HG03521 (cell line): ENCODE data around the gene TPCN2.

Experiments
- ATAC-seq: cut with Tn5 transposase; IDR thresholded peaks from one replicate; pipeline ENCODE4 v1.9.1; 2021; ENCODE audit warnings: mild to moderate bottlenecking, moderate library complexity; ENCODE audit not compliant: unreplicated experiment

TPCN2 gene

GRCh38 chr11:69010361-69010891 lies 38.3 kb upstream of the TPCN2 start:
- no peak for ATAC-seq

GRCh38 chr11:69010964-69011623 lies 37.6 kb upstream of the TPCN2 start:
- no peak for ATAC-seq

DNA sequence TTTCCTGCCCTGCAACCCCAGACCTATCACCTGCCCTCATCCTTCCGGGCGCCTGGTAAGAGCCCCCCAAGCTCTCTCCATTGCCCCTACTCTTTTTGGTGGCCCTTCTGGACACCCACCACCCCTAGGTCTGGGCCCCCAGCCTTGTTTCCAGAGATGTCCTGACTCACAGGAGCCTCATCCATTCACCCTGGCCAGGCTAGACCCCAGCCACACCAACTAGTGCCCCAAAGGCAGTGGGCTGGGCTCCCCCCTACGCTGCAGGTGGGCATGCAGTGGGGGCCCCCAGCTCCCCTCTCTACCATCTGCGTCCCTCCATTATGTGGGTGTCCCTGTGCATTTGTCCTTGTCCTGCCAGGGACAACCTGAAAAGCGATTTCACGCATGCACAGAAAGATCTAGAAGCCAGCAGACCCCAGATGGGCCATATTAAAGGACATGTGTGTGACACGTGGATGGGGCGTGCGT lies 37.1 kb upstream of the TPCN2 start:
- ATAC-seq, result no peak

DNA sequence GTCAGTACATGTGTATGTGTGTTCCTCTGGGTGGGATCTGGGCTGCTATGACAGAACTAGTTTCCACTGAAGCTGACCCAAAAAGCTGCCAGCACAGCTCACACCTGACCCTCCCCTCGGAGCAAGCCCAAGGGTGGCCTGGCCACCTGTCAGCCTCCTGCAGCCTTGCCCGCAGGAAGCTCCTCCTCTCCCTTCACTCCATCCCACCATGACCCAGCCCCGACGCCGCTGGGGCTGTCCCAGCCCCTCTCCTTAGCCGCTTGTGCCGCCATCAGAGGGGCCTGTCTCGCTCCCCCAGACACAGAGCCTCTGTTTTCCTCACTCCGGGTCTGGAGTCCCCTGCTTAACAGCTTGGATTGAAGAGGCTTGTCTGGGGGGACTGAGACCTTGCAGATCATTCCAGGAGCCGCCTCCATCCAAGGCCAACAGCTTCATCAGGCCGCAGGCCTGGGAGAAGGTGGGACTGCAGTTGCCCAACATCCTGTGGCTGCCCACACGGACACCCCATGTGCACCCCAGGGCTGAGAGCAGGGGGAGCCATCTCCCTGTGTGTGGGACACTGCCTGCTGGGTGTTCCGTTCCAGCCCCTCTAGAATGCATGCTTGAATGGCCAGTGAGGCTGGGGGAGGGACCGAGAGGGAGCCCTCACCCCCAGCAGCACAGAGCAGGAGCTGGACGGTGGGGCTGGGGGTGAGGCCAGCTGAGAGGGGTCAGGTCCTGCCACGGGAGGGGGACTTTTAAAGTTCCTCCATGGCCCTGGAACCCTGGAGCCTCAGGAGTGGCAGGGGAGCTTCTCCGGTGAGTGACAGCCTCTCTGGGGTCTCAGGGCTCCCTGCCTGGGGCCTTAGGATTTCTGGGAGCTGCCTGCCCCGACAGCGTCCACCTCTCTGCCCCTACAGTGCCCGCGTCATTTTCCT lies 36.4 kb upstream of the TPCN2 start:
- ATAC-seq, result no peak

DNA sequence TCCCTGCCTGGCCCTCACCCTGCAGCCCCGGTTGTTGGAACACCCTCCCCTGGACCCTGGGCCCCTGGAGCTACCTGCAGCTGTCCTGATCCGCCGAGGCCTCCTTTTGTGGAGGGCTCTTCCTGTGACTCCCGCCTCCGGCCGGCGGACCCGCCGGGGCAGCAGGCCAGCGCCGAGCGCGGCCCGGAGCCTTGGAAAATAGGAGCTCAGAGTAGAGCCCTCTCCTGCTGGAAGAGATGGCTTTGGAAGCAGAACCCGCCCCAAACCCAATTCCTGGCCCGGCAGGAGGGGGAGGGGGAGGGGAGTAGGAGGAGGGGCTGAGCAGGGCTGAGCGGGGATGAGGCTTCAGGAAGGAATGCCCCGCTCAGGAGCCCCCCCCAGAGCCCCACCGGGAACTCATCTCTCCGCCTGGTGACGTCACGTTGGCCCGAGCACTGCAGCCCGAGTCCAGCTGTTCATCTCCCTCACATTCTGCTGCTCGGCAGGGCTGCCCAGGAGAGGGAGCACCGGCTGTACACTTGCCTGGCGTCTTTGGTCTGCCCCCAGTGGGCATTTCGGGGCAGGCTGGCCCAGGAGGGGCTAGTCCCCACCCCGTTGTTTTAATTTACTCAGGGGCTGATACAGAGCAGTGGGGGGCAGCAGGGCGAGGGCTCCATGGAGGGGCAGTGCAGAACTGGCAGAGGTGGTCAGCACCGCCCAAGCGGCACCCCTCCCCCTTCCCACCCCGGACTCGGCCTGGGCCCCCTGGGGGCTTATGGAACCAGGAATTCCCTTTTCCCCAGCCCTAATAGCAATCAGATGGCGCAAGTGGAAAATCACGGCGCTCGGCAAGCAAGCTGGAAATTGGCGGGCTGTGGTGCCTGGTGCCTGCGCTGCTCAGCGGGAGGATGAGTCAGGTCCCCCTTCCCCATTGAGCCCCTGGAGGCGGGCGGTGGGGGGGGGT lies 35.5 kb upstream of the TPCN2 start, which contains the start of gene MRGPRF:
Gene MRGPRF (minus strand): TSS at position 238 of the 943 bp plus-strand sequence. CDS start 3,345 bp downstream, outside the sequence.
- no peak for ATAC-seq

DNA sequence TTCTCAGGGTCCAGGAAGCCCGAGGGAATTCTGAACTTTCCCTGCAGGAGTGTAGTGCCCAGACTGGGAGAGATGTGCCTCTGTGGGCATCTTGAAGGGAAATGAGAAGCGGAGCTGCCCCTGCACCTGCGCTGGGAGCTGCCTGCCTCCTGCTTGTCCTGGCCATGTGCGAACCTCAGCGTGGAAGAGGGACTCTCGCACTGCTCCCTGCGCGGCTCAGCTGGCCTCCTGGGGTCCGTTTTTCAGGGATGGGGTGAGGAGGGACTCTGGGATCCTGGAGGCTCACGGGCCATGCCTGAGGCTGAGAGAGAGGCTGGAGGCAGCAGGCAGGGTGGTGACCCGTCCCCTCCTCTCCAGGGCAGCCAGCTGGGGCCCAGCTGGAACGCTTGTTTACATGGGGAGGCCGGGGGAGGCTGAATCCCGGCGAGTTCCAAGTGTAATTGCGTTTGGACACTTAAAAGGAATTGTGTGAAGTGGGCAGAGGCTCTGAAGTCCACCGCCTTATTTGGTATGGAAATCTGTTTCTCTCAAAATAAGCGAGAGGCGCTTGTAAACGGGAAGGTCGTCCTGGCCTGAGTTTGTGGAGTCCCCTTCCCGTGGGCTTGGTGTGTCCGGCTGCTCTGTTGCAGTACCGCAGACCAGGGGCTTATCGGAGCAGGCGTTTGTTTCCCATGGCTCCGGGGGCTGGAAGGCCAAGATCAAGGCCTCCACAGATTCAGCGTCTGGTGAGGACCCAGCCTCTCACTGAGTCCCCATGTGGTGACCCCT lies 34.5 kb upstream of the TPCN2 start:
- ATAC-seq, result no peak

DNA sequence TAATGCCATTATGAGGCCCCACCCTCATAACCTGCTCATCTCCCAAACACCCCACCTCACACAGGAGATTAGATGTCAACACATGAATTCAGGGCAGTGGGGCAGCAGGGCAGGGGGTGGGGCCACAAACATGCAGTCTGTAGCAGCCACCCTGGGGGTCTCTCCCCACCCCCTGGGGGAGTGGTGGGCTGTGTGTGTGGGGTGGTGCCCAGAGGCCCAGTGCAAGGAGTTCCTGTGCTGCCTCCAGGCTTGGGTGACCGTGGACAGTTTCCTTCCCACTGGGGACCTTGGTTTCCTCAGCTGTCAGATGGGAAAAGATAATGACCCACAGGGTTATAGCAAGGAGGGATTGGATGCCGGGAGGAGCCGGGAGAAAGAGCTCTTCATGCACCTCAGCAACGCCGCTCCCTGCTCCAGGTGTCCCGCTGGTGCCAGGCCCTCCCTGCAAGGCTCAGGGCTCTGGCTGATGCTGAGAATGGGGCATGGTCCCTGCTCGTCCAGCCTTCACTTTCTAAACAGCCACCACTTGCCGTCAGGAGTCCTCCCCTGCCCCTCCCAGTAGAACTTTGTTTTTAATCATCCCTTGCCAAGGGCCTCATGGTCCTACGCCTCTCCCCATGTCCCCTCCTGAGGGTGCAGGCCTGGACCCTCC lies 33.7 kb upstream of the TPCN2 start:
- ATAC-seq, result no peak

DNA sequence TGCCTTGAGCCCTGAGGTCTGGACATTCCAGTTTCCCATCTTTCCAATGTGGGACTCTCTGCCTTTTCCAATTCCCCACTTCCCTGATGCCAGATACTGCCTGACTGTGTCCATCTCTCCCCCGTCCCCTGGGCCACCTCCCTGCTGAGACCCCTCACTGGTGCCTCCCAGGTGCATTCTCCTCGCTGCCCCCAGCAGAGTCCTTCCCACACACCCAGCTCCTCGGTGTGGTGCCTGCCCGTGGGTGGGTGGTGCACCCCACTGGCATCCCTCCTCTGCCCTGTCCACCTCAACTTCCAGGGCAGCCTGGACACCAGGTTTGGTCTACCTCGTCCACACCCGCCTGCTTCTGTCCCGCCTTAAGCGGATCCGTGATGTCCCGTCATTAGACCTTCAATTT lies 30.8 kb upstream of the TPCN2 start:
- no peak for ATAC-seq

- ATAC-seq, result no peak
Measured at GRCh38 chr11:69018924-69019323, 29.8 kb upstream of the TPCN2 start.

- no peak for ATAC-seq
Measured at GRCh38 chr11:69022260-69022659, 26.5 kb upstream of the TPCN2 start.

DNA sequence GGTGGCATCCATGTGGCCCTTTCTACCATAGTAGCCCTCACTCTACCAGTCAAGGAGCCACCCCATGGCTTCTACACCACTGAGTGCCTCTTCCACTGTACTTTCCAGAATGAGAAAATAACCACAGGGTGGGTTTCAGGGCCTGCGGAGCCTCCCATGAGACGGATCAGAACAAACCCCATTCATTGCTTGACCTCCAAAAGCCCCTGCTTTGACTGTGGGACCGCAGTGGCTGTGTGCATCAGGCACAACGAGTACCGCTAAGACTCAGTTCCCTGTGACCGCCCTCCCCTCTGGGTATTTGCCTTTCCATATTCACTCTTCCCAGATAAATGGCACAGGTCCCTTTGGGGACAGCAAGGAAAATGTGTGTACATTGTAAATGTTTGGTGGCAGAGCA lies 24.2 kb upstream of the TPCN2 start:
- no peak for ATAC-seq

DNA sequence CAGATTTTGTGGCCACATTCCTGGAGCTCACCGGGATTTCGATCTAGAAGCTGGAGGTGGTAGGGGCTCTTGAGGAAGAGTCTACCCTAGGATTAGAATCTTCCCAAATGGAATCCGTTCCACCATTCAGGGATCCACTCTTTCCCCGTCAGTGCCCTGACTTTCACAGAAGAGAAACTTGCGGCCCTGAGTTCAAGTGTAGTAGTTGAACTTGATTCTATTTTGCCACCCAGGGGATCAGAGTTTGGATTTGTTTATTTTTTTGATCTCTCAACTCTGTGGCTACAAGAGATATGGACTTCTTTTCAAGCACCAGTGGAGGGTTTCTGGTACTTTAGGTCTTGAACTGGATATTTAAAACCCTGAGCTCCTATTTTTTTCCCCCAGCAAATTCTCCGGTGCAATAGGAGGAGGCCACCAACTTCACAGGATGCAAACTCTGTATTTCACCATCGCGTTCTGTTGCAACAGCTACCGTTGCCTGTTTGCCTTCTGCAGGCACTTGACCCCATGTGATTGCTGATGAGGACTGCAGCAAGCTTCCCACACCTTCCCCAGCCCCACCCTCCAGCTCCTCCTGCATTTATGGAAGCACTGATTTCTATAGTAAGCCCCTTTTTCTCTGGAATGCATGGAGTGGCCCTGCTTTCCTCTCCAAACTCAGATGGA lies 20.9 kb upstream of the TPCN2 start:
- no peak for ATAC-seq

- ATAC-seq, result no peak
Measured at GRCh38 chr11:69030301-69030700, 18.4 kb upstream of the TPCN2 start.

DNA sequence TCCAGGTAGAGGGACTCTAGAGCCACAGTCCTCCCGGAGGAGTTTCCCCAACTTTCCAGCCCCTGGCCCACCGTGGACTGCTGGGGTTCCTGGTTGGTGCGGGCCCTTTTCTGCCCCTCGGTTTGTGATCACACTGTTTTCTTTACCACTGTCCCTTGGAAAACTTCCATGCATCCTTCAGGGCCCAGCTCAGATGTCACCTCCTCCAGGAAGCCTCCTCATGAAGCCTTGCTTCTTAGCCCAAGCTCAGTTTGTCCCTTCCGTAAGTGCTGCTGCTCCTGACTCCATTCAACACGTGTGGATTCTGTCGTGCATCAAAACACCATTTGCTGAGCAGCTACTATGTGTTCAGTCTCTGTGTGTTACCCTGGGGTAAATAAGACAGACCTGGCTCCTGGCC lies 15.9 kb upstream of the TPCN2 start:
- ATAC-seq, result no peak

DNA sequence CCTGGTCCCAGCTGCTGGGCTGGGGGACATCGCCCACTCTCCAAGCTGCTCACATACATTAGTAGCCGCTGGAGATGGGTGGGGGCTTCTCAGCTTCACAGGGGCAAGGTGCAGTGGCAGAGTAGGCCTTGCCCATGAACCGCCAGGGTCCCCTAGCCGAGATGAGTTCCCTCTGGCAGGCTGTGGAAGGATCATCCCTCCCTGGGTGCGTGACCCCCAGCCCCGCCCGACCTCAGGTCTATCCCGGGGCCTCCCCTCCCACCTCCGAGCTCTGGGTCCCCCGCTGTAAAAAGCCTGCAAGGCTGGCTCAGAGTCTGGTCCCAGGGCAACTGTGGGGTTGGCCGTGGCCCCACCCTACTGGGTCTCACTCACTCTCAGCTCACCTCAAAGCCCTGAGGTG lies 15.3 kb upstream of the TPCN2 start:
- no peak for ATAC-seq

DNA sequence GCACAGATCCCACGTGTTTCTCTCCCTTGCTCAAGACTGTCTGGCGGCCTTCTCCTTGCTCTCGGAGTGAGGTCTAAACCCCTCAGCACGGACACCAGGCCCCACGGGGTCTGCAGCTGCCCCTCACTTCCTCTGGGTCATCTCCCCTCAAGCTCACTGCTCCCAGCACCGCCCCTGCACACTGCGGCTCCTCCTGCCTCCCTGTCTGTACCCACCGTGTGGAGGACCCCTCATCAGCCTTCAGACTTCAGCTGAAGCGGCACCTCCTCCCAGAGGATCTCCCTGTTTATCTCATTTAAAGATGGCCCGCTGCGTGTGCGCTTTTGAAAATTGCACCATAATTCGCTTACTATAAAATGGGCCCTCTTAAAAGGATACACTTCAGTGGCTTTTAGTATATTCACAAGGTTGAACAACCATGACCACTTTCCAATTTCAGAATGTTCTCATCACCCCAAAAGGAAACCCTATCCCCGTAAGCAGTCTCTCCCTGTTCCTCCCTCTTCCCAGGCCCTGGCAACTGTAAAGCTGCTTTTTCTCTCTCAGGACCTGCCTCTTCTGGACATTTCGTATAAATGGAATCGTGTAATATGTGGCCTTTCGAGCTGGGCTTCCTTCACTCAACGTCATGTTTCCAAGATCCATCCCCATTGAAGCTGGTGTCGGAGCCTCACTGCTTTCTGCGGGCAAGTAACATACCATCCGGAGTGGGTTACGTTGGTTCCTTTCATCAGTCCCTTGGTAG lies 14.4 kb upstream of the TPCN2 start:
- no peak for ATAC-seq

DNA sequence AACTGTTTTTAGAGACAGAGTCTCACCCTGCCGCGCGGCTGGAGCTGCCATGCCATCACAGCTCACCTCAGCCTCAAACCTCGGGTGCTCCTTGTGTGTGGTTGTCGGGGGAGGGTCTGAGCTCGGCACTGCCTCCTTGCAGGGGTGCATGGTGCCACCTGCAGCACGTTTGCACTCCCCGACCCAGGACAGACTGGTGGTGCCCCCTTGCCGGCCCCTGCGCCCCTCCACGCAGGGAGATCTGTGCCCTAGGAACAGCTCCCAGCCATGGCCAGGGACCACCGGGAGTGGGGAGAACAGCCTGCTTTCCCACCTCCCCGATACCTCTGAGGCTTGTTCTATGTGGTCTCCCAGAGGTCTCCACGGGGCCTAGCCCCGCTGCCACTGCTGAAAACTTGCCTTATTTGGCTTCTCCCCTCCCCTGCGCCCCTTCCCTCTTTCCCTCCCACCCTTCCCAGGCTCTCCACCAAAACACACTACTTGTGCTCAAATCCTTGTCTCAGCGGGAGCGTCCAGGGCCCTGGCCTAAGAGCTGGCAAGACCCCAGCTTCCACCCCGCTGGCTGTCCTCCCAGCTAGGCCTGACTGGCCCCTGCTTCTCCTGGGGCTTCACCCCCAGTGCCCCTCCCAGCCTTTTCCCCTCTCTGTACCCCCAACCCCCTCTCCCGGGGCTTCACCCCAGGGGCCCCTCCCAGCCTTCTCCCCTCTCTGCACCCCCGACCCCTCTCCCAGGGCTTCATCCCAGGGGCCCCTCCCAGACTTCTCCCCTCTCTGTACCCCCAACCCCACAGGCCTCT lies 13.4 kb upstream of the TPCN2 start:
- no peak for ATAC-seq
